ENCODE measurements around the gene ACSF2.
"Not testable (repeated sequence)": the region's sequence is repeated elsewhere in the genome, so short reads cannot be mapped to it uniquely, and the experiment has no call there.

The ACSF2 gene

GRCh38 chr17:50407921-50408320 is 18.1 kb upstream of the ACSF2 start:
- no peak for DNase-seq

- DNase-seq = no peak
Observed at GRCh38 chr17:50412188-50412732, 13.8 kb upstream of the ACSF2 start.

DNA sequence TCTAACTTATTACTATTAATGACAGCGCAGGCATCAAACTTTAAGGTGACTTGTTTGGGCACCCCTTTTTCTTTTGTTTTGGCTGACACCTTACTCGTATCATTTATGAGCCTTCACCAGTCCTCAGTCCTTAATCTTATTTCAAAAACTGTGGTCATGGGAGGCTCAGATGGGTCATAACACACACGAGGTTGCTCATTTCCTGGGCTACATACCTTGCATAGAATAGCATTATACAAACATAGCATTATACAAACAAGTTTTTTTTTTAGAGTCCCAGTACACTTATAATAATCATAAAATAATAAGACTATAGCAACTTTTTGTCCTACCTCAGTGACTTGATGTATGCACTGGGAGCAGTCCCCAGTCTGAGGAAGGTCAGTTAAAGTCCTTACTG is 11.2 kb upstream of the ACSF2 start:
- DNase-seq = no peak

GRCh38 chr17:50419577-50419976 is 6.4 kb upstream of the ACSF2 start:
- not testable (repeated sequence) for DNase-seq

- no peak for DNase-seq
Observed at GRCh38 chr17:50420419-50421112, 5.5 kb upstream of the ACSF2 start.

DNA sequence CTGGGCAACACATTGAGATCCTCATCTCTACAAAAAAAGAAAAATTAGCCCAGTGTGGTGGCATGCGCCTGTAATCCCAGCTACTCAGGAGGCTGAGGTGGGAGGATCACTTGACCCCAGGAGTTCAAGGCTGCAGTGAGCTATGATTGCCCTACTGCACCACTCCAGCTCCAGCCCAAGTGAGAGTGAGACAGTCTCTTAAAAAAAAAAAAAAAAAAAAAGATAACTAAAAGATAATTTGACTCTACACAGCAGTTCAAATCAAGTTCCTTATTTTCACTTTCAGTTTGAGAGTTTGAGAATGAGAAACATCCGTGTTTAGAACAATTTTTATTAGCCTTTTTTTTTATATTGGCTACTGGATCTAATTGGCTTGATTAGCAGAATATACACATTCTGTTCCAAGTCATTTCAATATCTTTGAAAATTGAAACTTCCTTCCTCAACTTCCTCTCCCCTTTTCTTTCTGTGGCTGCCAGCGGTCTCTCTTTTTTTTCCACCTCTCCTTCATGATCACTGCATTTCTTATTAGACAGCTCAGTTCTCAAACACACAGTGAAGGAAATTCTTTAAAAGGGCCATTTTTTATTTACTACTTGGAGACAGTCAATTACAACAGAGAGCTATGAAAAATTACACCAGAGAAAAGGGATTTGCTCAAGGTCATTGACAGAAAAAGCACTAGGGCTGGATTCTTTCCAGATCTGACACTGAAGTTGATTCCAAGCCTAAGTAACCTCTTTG is 4.5 kb upstream of the ACSF2 start:
- DNase-seq = no peak

DNA sequence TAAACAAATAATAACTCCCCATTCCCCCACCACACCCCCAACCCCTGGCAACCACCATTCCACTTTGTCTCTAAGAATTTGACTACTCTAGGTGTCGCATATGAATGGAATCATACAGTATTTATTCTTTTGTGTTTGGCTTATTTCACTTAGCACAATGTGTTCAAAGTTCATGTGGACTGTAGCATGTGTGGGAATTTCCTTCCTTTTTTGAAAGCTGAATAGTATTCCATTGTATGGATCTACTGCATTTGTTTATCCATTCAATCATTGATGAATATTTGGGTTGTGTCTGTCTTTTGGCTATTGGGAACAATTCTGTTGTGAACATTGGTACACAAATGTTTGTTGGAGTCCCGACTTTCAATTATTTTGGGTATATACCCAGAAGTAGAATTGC is 3.3 kb upstream of the ACSF2 start:
- DNase-seq = no peak

GRCh38 chr17:50423553-50424159 is 2.4 kb upstream of the ACSF2 start:
- DNase-seq = peak in 1 of 58 donors; percentile 10

DNA sequence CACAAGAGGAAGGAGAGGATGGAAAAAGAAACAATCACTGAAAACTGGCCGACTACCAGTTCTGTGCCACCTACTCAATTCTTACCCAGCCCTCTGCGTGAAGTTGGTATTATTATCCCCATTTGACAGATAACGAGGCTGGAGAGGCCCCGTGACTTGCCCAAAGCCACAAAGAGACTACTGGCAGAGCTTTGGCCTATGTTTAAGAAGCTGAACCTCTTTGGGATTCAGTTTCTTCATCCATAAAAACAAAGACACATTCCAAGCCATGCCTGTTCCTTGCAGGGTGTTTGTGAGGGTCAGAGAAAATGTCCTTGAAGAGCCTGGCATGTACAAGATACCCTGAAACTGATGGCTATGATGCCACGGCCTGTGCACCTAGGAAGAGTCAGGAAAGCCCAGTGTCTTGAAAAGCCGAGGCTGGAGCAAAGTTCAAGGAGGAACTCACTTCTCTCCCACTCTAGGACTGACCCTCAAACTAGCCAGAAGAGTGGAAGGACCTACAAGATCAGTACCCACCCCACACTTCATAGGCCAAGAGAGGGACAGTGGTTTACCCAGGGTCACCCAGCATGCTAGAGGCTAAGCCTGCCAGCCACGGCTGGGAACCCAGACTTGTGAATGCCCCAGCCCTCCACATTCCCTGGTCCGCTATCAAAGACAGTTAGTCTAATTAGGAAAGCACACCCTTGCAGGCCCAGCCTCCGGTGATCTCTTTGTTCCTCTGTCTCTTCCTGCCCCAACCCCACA is 1.6 kb upstream of the ACSF2 start:
- no peak for DNase-seq

DNA sequence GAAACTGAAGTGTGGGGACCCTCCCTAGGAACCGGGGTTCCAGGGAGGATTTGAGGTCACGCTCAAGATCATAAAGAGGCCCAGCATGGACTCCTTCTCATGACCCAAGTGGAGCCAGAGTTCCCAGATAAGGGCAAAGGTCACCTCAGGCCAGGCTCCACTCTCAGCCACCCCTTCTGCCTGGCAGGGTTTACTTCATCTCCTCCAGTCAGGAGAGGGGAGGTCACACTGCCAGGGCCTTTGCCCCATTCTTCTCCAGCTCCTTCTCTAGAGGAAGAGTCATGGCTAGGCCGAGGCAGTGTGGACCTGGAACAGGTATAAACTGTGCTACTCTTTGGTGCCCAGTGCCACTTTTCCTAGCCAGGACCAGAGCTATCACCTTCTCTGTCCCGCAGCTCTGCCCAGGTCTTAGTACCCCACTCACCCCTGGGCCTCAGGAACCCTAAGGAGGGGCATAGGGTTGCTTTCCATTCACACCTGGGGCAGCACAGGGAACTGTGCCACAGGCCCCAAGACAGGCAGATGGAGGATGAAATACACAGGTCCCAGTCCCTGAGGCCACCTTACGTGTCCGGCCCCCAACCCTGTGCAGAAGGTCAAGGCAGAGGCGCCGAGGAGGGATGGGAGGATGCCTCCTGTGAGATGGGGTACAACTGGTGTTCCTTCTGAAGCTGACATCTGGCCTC is 879 bp upstream of the ACSF2 start:
- no peak for DNase-seq

GRCh38 chr17:50426472-50426782 is 409 bp downstream of the ACSF2 start:
- no peak for DNase-seq

DNA sequence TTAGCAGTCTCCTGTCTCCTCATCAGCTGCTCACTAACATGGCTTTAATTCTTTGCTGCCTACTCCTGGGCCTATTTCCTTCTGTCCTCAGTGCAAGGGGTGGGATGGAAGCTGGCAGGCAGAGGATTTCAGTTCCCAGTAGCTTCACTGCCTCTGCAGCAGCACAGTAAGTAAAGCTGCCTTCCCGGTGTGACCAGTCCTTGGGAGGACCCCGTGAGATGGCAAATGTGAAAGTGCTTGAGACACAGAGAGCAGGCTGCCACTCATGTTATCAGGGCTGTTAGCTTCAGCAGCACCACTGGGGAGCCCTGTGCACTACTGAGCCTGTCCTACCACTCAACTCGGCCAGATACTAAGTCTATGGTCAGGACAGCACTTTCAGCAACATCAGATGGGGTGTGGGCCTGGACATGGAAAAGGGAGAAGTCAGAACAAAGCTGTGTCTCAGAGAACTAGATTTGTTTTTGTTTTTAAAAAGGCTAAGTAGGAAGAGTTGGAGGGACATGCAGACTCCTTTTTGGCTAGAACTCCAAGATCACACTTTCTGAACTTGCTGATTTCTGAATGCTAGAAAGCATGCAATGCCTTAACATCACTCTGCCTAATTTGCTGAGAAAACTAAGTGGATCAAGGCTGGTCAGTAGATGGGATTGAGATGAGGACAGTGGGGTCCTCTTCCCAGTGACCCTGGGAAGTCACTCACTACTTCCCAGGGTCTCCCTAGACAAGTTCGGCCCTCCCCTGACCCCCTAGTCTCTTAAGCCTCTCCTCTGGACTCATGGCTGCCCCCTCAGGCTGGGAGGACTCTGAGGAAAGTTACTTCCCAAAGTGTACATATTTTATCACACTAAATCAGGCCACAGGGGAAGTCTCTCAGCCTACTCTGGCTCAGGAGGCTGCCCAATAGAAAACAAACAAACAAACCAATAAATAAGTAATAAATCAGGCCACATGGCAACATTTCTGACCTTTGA is 1.1 kb downstream of the ACSF2 start:
- DNase-seq = peak in 1 of 58 donors; percentile 6

GRCh38 chr17:50428126-50428525 is 2.1 kb downstream of the ACSF2 start:
- not testable (repeated sequence) for DNase-seq

- DNase-seq = no peak
Observed at GRCh38 chr17:50428831-50429424, 2.9 kb downstream of the ACSF2 start.

- DNase-seq = no peak
Observed at GRCh38 chr17:50429793-50430192, 3.8 kb downstream of the ACSF2 start.

DNA sequence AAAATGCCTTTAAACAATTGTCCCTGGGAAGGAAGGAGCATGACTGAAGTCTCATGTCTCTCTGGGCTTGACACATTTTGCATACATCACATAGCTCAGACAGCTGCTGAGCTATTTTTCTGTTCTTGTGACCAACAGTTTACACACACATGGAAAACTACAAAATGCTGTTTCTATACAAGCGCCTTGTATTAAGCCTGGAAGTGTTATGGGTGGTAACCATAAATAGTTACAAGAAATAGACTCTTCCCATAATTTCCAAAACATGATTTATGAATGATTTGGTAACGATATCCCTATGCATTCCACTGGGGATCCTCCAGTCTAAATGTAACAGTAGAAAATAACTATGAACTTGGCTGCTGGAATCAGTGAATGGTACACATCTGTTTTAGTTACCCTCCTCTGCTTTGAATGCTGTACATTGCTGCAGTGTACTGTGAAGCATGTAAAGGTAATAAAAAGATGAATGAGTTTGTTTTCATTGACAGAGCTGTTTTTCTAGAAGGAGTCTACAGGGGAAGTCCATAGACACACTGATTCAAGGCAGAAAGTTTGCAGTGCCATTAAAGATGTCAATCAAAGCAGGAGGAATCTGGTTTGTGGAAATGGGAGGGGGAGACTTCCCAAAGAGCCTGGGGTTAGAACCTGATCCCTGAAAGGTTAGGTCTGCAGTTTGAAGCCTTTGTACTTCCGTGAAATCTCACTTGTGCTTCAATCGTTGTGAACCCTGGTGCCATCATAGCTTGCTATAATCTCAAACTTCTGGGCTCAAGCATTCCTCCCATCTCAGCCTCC is 5.0 kb downstream of the ACSF2 start:
- DNase-seq = no peak

DNA sequence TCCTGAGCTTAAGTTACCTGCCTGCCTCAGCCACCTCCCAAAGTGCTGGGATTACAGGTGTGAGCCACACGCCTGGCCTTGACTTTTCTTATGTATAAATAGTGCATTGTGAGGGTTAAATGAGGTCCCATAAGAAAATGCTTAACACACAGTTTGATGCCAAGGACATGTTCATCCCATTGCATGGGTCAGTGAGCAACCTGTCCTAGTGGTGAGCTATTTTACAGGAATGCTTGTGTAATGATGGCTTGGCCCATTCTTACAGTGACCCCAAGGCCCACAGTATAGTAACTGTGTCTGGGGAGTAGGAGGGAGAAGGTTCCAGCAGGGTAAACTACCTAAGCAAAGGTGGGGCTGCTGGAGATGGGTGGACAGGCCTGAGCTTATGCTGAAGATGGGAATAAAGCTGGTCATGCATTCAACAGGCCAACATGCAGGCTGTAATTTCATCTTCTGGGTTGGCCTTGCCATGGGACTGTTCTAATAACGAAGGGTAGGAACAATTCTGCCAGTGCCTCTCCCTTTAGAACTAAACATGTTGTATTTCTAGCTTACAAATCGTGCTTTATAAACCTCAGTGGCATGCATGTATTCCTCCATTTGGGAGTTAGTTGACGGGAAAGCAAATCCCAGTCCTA is 6.2 kb downstream of the ACSF2 start:
- no peak for DNase-seq

DNA sequence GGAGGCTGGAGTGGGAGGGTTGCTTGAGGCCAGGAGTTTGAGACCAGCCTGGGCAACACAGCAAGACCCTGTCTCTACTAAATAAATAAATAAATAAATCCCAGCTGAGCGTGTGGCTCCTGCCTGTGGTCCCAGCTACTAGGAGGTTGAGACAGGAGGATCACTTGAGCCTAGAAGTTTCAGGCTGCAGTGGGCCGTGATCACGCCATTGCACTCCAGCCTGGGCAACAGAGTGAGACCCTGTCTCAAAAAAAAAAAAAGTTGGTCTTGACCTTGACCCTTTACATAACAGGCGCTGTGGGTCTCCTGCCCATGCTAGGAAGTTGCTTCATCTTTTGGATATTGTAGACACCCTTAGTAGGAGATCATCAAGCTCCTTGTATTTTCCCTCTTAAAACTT is 11.4 kb downstream of the ACSF2 start:
- no peak for DNase-seq

All from anterior cingulate cortex (tissue), 58 donors.